ENCODE measurements around the gene ASGR1. TPM values are rescaled to one million over a fixed set of nuclear protein-coding genes. Genes with fewer than 3 reads are reported as not detected.
A peak's percentile ranks its signal among the peaks of the same experiment; 100 is the strongest.

The ASGR1 gene
- total and polyA plus RNA-seq, 12 donors, result 0.32 to 1.2 (median 0.58) TPM; not detected in 2

- DNase-seq, result no peak
- no peak for ATAC-seq
- no peaks in the 10 kb centered on the region for H3K9me3 ChIP-seq
- no peaks in the 10 kb centered on the region for H3K36me3 ChIP-seq
- peak overlapping the region in 8 of 10 donors; percentile 45 to 71 (median 62) for H3K4me3 ChIP-seq
- intact Hi-C loops (cut with DNase I), result loop anchor here in 2 of 10 donors (2.0 kb wide), 2 partner anchors 24 to 38 kb away; partner anchors contain the start of genes ELP5 (in 1 of the 2) and PHF23 (in 1 of the 2)
- no peak for TF ChIP-seq CTCF (IDR thresholded peaks at IDR 0.05)
- no peaks in the 10 kb centered on the region for H3K27me3 ChIP-seq
- 21 to 25% methylated on average over 9 of the region's 9 CpGs for WGBS, 2 donors
- H3K4me1 ChIP-seq, result peaks cover 17 to 62% (median 53%) of the 10 kb centered on the region in 9 donors
- H3K27ac ChIP-seq, result peak overlapping the region in 9 of 10 donors; percentile 53 to 98 (median 68)
Observed at GRCh38 chr17:7215136-7215638, 36.0 kb upstream of the ASGR1 start.

GRCh38 chr17:7214300-7215135, 35.3 kb upstream of the ASGR1 start:
- intact Hi-C loops (cut with DNase I), result loop anchor here in 2 of 10 donors (2.0 kb wide), 2 partner anchors 24 to 38 kb away; partner anchors contain the start of genes ELP5 (in 1 of the 2) and PHF23 (in 1 of the 2)
- H3K36me3 ChIP-seq, result no peaks in the 10 kb centered on the region
- no peaks in the 10 kb centered on the region for H3K27me3 ChIP-seq
- H3K27ac ChIP-seq, result peak overlapping the region in 9 of 10 donors; percentile 53 to 98 (median 69)
- no peaks in the 10 kb centered on the region for H3K9me3 ChIP-seq
- DNase-seq (peak; percentile 99), ATAC-seq (peak; percentile 89 to 94 (median 92))
- peak overlapping the region; percentile 8 to 71 (median 60) for H3K4me3 ChIP-seq
- TF ChIP-seq CTCF (IDR thresholded peaks at IDR 0.05), result peak in 8 of 9 donors; percentile 28 to 75 (median 54)
- H3K4me1 ChIP-seq, result peaks cover 17 to 61% (median 52%) of the 10 kb centered on the region in 9 donors
- 0 to 1% methylated on average over 45 of the region's 45 CpGs for WGBS, 2 donors

GRCh38 chr17:7213895-7214299, 34.7 kb upstream of the ASGR1 start:
- ATAC-seq (peak in 3 of 8 donors; percentile 0 to 1 (median 0)), DNase-seq (peak in 1 of 2 donors; percentile 78)
- intact Hi-C loops (cut with DNase I), result loop anchor here in 2 of 10 donors (2.0 kb wide), 2 partner anchors 25 to 39 kb away; partner anchors contain the start of genes ELP5 (in 1 of the 2) and PHF23 (in 1 of the 2)
- H3K27me3 ChIP-seq, result no peaks in the 10 kb centered on the region
- H3K27ac ChIP-seq, result peak overlapping the region in 7 of 10 donors; percentile 39 to 98 (median 68)
- peaks cover 14 to 55% (median 46%) of the 10 kb centered on the region in 9 donors for H3K4me1 ChIP-seq
- H3K36me3 ChIP-seq, result no peaks in the 10 kb centered on the region
- no peaks in the 10 kb centered on the region for H3K9me3 ChIP-seq
- peak in 8 of 9 donors; percentile 22 to 56 (median 41) for TF ChIP-seq CTCF (IDR thresholded peaks at IDR 0.05)
- 3 to 5% methylated on average over 15 of the region's 15 CpGs for WGBS, 2 donors
- H3K4me3 ChIP-seq, result peak overlapping the region; percentile 8 to 71 (median 60)

Data from heart right ventricle (tissue), 16 donors.